CD4-positive, alpha-beta T cell treated with Interleukin-21 for 1 hour (primary cell): ENCODE data around the gene TCF12.

Experiments
- DNase-seq: peaks from one replicate; pipeline ENCODE4 v3.0.0-alpha.2; 2020

TCF12 gene

GRCh38 chr15:57306944-57307411 is 388.5 kb downstream of the TCF12 start:
- no peak for DNase-seq

GRCh38 chr15:57307527-57308169 is 389.2 kb downstream of the TCF12 start:
- DNase-seq: no peak

- no peak for DNase-seq
Measured at GRCh38 chr15:57308170-57308545, 389.7 kb downstream of the TCF12 start.

- DNase-seq: no peak
Measured at GRCh38 chr15:57309856-57310760, 391.7 kb downstream of the TCF12 start.

GRCh38 chr15:57310876-57311275 is 392.4 kb downstream of the TCF12 start:
- no peak for DNase-seq

GRCh38 chr15:57312006-57312317 is 393.5 kb downstream of the TCF12 start:
- DNase-seq: no peak

- DNase-seq: no peak
Measured at GRCh38 chr15:57312318-57313133, 394.1 kb downstream of the TCF12 start.

DNA sequence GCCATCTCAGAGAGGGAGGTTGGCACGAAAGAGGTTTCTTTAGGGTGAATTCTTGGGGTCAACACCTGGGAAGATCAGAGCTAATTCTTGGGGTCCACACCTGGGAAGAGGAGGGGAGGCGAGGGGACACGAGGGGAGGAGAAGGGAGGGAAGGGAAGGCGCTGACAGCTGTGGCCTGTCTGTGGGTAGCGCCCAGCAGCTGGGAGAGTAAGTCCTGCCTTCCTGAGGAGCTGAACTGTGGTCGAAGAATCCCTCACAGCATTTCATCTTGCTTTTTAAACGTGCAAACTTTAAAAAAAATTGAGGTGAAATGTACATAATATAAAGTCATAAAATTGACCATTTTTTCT is 394.7 kb downstream of the TCF12 start:
- no peak for DNase-seq

DNA sequence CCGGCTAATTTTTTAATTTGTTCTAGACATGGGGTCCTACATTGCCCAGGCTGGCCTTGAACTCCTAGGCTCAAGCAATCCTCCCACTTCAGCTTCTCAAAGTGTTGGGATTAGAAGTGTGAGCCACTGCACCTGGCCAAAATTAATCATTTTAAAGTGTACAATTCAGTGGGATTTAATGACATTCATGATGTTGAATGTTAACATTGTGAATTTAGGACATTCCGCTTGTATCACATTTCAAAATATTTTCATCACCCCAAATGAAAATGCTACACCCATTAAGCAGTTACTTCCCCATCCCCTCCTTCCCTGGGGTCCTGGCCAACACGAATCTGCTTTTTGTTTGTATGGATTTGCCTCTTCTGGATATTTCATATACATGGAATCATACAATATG is 395.8 kb downstream of the TCF12 start:
- DNase-seq: no peak

GRCh38 chr15:57316451-57316850 is 398.0 kb downstream of the TCF12 start:
- DNase-seq: no peak

DNA sequence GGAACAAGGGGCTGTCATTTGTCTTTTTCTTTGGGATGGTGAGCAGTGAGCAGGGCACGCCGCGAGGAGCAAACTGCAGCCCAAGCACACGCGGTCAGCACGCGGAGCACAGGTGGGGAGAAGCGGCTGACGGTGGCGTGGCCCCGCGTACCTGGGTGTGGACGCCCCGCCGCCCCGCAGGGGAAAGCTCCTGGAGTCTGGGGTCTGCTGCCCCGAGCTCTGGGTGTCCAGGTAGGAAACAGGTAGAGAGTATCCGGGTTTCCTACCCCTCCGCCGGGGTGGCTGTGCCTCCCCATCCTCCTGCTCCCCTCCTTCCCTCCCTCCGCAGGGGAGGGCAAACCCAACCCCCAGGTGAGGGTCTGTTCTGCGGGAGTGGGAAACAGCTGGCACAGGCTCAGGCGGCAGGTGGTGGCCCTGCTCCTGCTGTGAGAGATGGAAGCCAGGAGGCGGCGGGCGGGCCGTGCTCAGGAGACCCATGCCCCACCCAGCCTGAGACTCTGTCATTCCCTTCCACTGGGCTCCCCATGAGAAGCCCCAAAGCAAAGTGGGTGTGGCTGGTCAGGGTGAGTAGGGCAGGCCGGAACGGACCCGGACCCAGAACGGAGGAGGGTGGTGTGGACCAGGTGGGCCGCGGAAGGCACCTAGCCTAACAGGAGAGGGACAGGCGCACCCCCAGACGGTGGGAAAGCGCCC is 400.9 kb downstream of the TCF12 start:
- DNase-seq: no peak

DNA sequence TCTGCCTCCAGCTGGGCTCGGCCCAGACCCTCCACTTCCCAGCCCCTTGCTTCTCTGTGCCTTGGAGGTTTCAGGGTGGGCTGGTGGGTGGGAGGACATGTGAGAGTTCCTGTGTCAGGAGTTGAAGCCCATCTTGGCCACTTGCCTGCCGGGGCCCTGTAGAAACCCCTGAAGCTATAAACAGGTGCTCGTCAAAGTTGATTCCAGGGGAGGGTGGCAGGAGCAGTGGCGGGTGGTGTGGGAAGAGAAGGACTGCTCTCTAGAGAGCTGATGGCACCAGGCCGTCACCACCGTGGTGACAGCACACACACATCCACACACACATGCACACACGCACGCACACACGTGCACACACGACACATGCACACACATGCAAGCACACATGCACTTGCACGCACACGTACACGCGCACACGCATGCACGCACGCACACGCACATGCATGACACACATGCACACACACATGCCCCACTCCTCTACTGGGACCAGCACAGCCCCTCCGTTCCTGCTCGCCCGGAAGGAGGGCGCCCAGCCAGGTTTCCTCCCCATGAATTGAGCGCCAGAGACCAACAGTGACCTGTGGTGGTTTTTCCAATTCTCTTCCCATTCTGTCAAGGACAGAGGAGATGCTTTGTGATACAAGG is 401.6 kb downstream of the TCF12 start:
- DNase-seq: no peak

DNA sequence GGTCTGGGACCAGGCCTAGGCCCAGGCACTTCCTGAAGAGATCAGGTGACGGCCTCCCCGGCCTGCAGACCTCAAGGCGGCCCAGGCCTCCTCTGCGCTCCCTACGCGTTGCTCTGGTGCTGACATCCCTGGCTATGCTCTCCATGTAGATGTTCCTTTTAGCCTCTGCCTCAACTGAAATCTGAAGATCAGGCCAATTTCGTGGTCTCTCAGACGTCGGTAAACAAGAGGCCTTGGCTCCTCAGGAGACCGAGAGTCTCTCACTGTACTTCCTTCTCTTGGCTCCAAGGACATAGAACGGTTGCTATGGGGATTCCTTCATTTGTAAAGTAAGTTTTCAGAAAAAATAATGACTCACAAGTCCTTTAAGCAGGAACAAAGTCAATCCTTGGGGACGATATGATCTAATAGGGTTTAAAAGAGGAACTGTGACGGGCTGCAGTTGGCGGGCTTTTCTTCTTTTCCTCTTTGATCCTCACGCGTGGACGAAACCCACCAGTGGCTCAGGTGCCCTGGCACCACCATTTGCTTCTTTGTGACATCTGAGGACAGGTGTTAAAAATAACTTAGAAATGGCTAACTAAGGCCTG is 402.3 kb downstream of the TCF12 start:
- no peak for DNase-seq

DNA sequence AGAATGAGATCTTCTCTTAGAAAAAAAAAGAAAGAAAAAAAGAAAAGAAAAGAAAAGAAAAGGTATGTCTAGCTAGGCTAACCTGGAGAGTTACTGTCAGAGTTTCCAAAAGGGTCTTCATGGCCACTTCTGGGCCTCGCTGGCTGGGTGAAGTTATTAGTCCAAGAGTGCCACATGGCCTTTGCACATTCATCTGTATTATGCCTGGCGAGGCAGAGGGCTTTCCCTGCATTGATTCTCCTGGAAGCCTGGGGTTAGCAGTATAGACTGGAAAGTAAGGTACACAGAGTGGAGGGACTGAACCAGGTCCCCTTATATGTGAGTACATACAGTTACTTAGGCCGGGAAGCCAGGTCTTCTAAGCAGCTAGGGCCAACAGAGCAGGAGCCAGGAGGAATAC is 403.0 kb downstream of the TCF12 start:
- DNase-seq: no peak

GRCh38 chr15:57321973-57322601 is 403.6 kb downstream of the TCF12 start:
- DNase-seq: no peak

DNA sequence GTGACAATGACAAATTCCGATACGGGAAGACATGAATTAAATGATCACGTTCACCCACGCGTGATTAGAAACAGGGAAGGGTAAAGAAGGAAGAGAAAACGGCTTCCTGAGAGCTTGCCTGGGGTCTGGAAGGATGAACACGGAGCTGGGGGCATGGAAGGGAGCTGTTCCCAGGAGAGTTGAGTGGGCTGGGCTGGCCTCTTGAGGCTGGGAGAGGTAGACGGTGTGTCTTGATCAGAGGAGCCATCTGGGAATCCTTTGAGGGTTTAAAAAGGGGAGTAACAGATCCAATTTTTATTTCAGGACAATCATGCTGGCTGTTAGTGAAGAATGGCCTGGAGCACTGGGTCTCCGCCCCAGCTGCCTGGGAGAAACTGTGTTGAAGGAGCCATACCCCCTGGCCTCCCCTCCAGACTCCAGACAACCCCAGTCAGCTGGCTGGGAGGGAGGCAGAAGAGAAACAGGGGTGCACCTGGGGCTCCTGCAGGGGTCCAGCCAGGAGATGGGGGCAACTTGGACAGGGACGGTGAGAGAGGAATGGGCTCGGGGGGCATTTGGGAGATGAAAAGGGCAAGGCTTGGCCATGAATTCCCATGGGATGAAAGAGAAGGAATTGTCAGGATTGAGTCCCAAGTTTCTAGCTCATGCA is 404.3 kb downstream of the TCF12 start:
- no peak for DNase-seq

- no peak for DNase-seq
Measured at GRCh38 chr15:57323299-57323805, 404.9 kb downstream of the TCF12 start.

DNA sequence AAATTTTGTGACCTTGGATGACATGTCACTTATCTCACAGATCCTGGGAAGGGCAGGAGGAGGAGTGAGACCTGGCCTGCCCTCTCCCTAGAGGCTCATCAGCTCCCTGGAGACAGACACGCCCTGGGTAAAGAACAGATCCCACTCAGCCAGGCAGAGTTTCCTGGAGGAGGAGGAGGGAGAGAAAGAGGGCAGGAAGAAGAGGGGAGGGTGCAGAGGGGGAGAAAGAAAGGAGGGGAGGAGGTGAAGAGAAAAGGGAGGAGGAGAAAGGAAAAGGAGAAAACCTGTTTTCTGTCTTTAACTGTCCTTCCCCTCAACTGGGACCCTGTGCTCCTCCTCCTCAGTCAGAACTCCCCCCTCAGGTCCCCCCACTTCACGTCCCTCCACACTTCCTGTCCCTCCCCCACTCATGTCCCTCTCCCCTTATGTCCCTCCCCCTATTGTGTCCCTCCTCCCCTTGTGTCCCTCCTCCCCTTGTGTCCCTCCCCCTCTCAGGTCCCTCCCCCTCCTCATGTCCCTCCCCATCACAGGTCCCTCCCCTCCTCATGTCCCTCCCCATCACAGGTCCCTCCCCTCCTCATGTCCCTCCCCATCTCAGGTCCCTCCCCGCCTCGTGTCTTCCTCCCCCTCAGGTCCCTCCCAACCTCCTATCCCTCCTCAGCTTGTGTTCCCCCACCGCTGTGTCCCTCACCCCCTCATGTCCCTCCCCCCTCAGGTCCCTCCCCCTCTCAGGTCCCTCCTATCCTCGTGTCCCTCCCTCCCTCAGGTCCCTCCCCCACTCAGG is 405.6 kb downstream of the TCF12 start:
- peak; percentile 23 for DNase-seq

DNA sequence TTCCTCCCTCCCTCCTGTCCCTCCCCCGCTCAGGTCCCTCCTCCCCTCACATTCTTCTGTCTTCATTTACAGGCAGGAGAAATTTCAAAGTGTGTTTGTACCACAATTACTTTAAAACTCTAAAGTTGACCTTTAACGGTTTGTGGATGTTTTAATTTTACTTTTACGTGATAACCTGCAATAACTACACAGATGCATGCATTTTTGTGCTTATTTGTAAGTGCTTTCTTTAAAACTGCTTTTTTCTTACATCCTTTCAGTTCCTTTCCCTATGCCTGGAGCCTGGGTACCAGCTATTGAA is 406.1 kb downstream of the TCF12 start:
- no peak for DNase-seq

GRCh38 chr15:57324944-57325679 is 406.7 kb downstream of the TCF12 start:
- DNase-seq: no peak
